H1 (cell line): ENCODE data around the gene ELANE. TPM values are rescaled to one million over a fixed set of nuclear protein-coding genes. Genes with fewer than 3 reads are reported as not detected.
A peak's percentile ranks its signal among the peaks of the same experiment; 100 is the strongest.

Experiments used
- CTCF ChIA-PET: fragments of 300-600 bp; sonication (Branson Sonifier 250); formaldehyde crosslinking; loops from one replicate; lab custom pipeline; 2021; ENCODE audit not compliant: partially characterized antibody; lab: Charles Lee
- POLR2A ChIA-PET: fragments of 300-600 bp; sonication (Branson Sonifier 250); formaldehyde crosslinking; loops from one replicate; lab custom pipeline; 2021; ENCODE audit warnings: inconsistent platforms; ENCODE audit not compliant: partially characterized antibody; lab: Charles Lee
- DNase-seq, 2 experiments: peaks; one replicate each; pipeline versions ENCODE4 v3.0.0 to v3.0.0-alpha.2; 2010 to 2022; ENCODE audit warnings: low spot score in 2 of 2, low read depth in 1 of 2, mixed read lengths in 1 of 2
- FAIRE-seq: peaks from 2 replicates; lab custom pipeline; 2011; peaks lifted over from hg19 to GRCh38; lab: Jason Lieb, UNC
- H2AFZ ChIP-seq: 2 replicates; pipeline ENCODE4 v1.8.1; 2012; ENCODE audit warnings: low read length, inconsistent platforms
- H2AK5ac ChIP-seq: 2 replicates; pipeline ENCODE4 v1.6.1; 2013; ENCODE audit warnings: low read depth, low read length
- H2BK120ac ChIP-seq: replicated peaks from 2 replicates; pipeline ENCODE3; 2013; ENCODE audit warnings: low read depth, low read length, inconsistent platforms
- H2BK12ac ChIP-seq: 2 replicates; pipeline ENCODE4 v1.6.1; 2013; ENCODE audit warnings: low read depth, low read length
- H2BK15ac ChIP-seq: 2 replicates; pipeline ENCODE4 v1.6.1; 2013; ENCODE audit warnings: low read length
- H2BK20ac ChIP-seq: 2 replicates; pipeline ENCODE4 v1.6.1; 2013; ENCODE audit warnings: low read length
- H2BK5ac ChIP-seq: 2 replicates; pipeline ENCODE4 v1.6.1; 2013; ENCODE audit warnings: low read depth, low read length
- H3K14ac ChIP-seq: 2 replicates; pipeline ENCODE4 v1.6.1; 2013; ENCODE audit warnings: inconsistent platforms; ENCODE audit not compliant: insufficient read length
- H3K18ac ChIP-seq: 2 replicates; pipeline ENCODE4 v1.6.1; 2013; ENCODE audit warnings: low read length; ENCODE audit errors: extremely low read depth
- H3K23ac ChIP-seq: 2 replicates; pipeline ENCODE4 v1.6.1; 2013; ENCODE audit warnings: inconsistent platforms; ENCODE audit not compliant: insufficient read length
- H3K23me2 ChIP-seq: 2 replicates; pipeline ENCODE4 v1.6.1; 2013; ENCODE audit warnings: low read depth, low read length
- H3K27ac ChIP-seq: 2 replicates; pipeline ENCODE4 v1.6.1; 2011; ENCODE audit warnings: low read depth, low read length, inconsistent platforms
- H3K27me3 ChIP-seq, 4 experiments: replicated peaks in 1 of 4; 1 replicate in 1 of 4; 2 replicates in 3 of 4; pipeline versions ENCODE4 v1.6.1 to v1.8.1; 2011 to 2013; ENCODE audit warnings: low read length in 3 of 4, mild to moderate bottlenecking in 3 of 4, inconsistent platforms in 2 of 4, mixed read lengths in 2 of 4, moderate library complexity in 1 of 4; ENCODE audit not compliant: control insufficient read depth in 3 of 4, insufficient read depth in 3 of 4; ENCODE audit errors: extremely low read depth in 1 of 4
- H3K36me3 ChIP-seq, 4 experiments: 2 replicates each; pipeline versions ENCODE4 v1.6.1 to v1.8.1; 2011 to 2013; ENCODE audit warnings: mild to moderate bottlenecking in 4 of 4, low read length in 3 of 4, moderate library complexity in 2 of 4, control low read depth in 1 of 4, inconsistent platforms in 1 of 4; ENCODE audit not compliant: insufficient read depth in 4 of 4, control insufficient read depth in 2 of 4
- H3K4ac ChIP-seq: replicated peaks from 2 replicates; pipeline ENCODE3; 2013; ENCODE audit warnings: low read length, low read depth, mixed read lengths, inconsistent platforms; ENCODE audit not compliant: insufficient read length
- H3K4me1 ChIP-seq, 4 experiments: replicated peaks in 1 of 4; 1 replicate in 1 of 4; 2 replicates in 3 of 4; pipeline versions ENCODE4 v1.6.1 to v1.8.1; 2011 to 2013; ENCODE audit warnings: low read length in 3 of 4, inconsistent platforms in 2 of 4, mixed read lengths in 1 of 4; ENCODE audit not compliant: insufficient read depth in 4 of 4, control insufficient read depth in 3 of 4
- H3K4me2 ChIP-seq, 2 experiments: 2 replicates each; pipeline versions ENCODE4 v1.6.1 to v1.8.1; 2011 to 2013; ENCODE audit warnings: low read depth in 2 of 2, low read length in 2 of 2, control low read depth in 1 of 2, inconsistent platforms in 1 of 2, mild to moderate bottlenecking in 1 of 2; ENCODE audit not compliant: insufficient read depth in 1 of 2
- H3K4me3 ChIP-seq, 4 experiments: fragments of 200-600, 300-600 bp in 1 of 4; sonication (generic), shearing (Covaris generic), sonication (Bioruptor Twin) in 1 of 4; 2 replicates each; pipeline versions ENCODE4 v1.5.1 to v1.8.1; 2011 to 2016; ENCODE audit warnings: low read length in 4 of 4, low read depth in 3 of 4, control low read depth in 2 of 4, inconsistent platforms in 2 of 4, mild to moderate bottlenecking in 2 of 4, mixed read lengths in 1 of 4, moderate library complexity in 1 of 4; ENCODE audit not compliant: insufficient read depth in 2 of 4; ENCODE audit errors: extremely low read depth in 1 of 4
- H3K56ac ChIP-seq: replicated peaks from 2 replicates; pipeline ENCODE3; 2013; ENCODE audit warnings: low read depth, mild to moderate bottlenecking, mixed read lengths, low read length, inconsistent platforms; ENCODE audit not compliant: insufficient read length
- H3K79me1 ChIP-seq: 2 replicates; pipeline ENCODE4 v1.6.1; 2013; ENCODE audit warnings: low read depth, low read length, control low read depth
- H3K79me2 ChIP-seq, 2 experiments: 2 replicates each; pipeline versions ENCODE4 v1.6.1 to v1.8.1; 2012 to 2013; ENCODE audit warnings: low read length in 2 of 2, mild to moderate bottlenecking in 2 of 2, inconsistent platforms in 1 of 2; ENCODE audit not compliant: insufficient read depth in 2 of 2, control insufficient read depth in 1 of 2
- H3K9ac ChIP-seq, 4 experiments: replicated peaks in 1 of 4; 1 replicate in 1 of 4; 2 replicates in 3 of 4; pipeline versions ENCODE4 v1.6.1 to v1.8.1; 2011 to 2013; ENCODE audit warnings: low read depth in 3 of 4, low read length in 3 of 4, control low read depth in 2 of 4, mild to moderate bottlenecking in 2 of 4, moderate library complexity in 2 of 4, inconsistent platforms in 1 of 4; ENCODE audit errors: extremely low read depth in 1 of 4
- H3K9me3 ChIP-seq, 2 experiments: 2 replicates each; pipeline versions ENCODE4 v1.6.1 to v1.8.1; 2012 to 2013; ENCODE audit warnings: mild to moderate bottlenecking in 2 of 2, moderate library complexity in 2 of 2, control low read depth in 1 of 2, inconsistent platforms in 1 of 2, low read depth in 1 of 2, low read length in 1 of 2, mixed read lengths in 1 of 2; ENCODE audit not compliant: insufficient read depth in 2 of 2
- H4K20me1 ChIP-seq, 2 experiments: replicated peaks in 1 of 2; 2 replicates each; pipeline versions ENCODE3 to v1.8.1; 2011 to 2013; ENCODE audit warnings: inconsistent platforms in 2 of 2, low read length in 2 of 2, mild to moderate bottlenecking in 1 of 2; ENCODE audit not compliant: insufficient read depth in 2 of 2, control insufficient read depth in 1 of 2
- H4K5ac ChIP-seq: 2 replicates; pipeline ENCODE4 v1.6.1; 2013; ENCODE audit warnings: low read length, low read depth, mixed read lengths, inconsistent platforms; ENCODE audit not compliant: insufficient read length
- H4K8ac ChIP-seq: 2 replicates; pipeline ENCODE4 v1.8.0; 2013; ENCODE audit warnings: mild to moderate bottlenecking, moderate library complexity, low read length, inconsistent platforms; ENCODE audit not compliant: insufficient read depth; ENCODE audit errors: extremely low read depth
- H4K91ac ChIP-seq: replicated peaks from 2 replicates; pipeline ENCODE3; 2013; ENCODE audit warnings: low read length, mixed read lengths, inconsistent platforms; ENCODE audit not compliant: insufficient read length
- EGR1 ChIP-seq: IDR thresholded peaks from 2 replicates; pipeline ENCODE4 v1.6.1; 2011; ENCODE audit warnings: low read depth, low read length, borderline replicate concordance
- POLR2AphosphoS5 ChIP-seq: IDR thresholded peaks from 2 replicates; pipeline ENCODE4 v1.6.1; 2011; ENCODE audit warnings: low read depth, low read length
- RBBP5 ChIP-seq: IDR thresholded peaks from 2 replicates; pipeline ENCODE4 v1.7.1; 2012; ENCODE audit warnings: low read depth, mild to moderate bottlenecking, inconsistent platforms, low read length, moderate library complexity, borderline replicate concordance
- TCF12 ChIP-seq: IDR thresholded peaks from 2 replicates; pipeline ENCODE4 v1.6.1; 2011; ENCODE audit warnings: low read depth, mild to moderate bottlenecking, low read length
- WGBS, 2 experiments: shearing (Covaris generic) in 1 of 2; methylation state at CpG; one replicate each; pipeline versions ENCODE4 v1.1.6 to v1.1.7; 2013 to 2015; ENCODE audit warnings: low lambda C conversion rate in 2 of 2, mixed read lengths in 2 of 2, inconsistent platforms in 1 of 2, low coverage in 1 of 2, missing lambda C conversion rate in 1 of 2; ENCODE audit not compliant: insufficient replicate concordance in 2 of 2, insufficient coverage in 1 of 2, insufficient read length in 1 of 2; ENCODE audit errors: extremely low coverage in 1 of 2, missing lambda C conversion rate in 1 of 2; 5-methylcytosine and 5-hydroxymethylcytosine counted together
- polyA plus RNA-seq, 7 experiments: library from polyadenylated mRNA; depleted of rRNA in 3 of 7; stranded (reverse) in 5 of 7; unstranded in 2 of 7; fragments of >200 nt in 5 of 7; fragments of 200-250 nt in 2 of 7; gene quantifications; 1 replicate in 5 of 7; 2 replicates in 1 of 7; 4 replicates in 1 of 7; pipeline versions ENCODE4 v1.2.1 to v1.2.3, GENCODE V29; 2011 to 2013; ENCODE audit warnings: missing spikeins in 2 of 7, mixed read lengths in 2 of 7
- total RNA-seq: library from RNA; stranded (reverse); fragmentation: NEBNext Ultra II Directional; extraction: Animal tissue kit (Norgen Biotek cat#: 25700); gene quantifications from 2 replicates; pipeline ENCODE4 v1.2.1, GENCODE V29; 2021

Gene ELANE
- total and polyA plus RNA-seq, 2 of the 8 experiments (the other 6 are each of a cell fraction or from before 2014, with no cell fraction given): not detected

DNA sequence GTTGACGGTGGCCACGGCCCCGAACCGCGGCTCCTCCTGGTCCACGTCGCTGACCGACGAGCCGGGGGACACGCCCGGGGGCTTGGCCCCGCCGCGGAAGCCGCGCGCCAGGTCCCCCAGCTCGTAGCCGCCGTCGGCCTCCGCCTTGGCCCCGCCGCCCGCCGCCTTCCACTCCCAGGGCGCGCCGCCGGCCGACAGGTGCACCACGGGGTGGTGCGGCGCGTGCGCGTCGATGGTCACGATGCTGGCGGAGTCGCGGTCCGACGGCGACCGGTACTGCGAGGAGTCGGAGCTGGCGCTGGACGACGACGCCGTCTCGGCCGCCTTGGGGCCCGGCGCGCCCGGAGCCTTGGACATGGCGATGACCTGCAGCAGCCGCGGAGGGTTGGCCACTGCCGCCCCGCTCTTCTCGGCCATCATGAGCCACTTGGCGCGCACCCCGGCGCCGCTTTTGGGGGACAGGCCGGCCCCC lies 39.3 kb upstream of the ELANE start:
- no peak overlapping the region for H4K91ac ChIP-seq
- TF ChIP-seq RBBP5 (no peak), EGR1 (0 out of 2 replicates have a peak, but pooled peaks have one; percentile 24), POLR2AphosphoS5 (peak; percentile 79), TCF12 (no peak)

More for the DNA sequence above, 39.3 kb upstream of the ELANE start:
- no peaks in the 10 kb centered on the region for H3K4me1 ChIP-seq
- FAIRE-seq (no peak), DNase-seq (peak in 1 of 2 experiments; percentile 63)
- peaks cover 25 to 74% (median 41%) of the 10 kb centered on the region in 4 experiments for H3K36me3 ChIP-seq
- no peak overlapping the region for H2BK15ac ChIP-seq
- CTCF ChIA-PET: interaction anchor here (0.5 to 1.2 kb wide), 2 partner anchors 9 to 44 kb away, joined by 3 to 4 read pairs; no protein-coding TSS in a partner anchor
- no peak overlapping the region for H3K4me3 ChIP-seq
- H3K14ac ChIP-seq: no peak overlapping the region
- H3K23ac ChIP-seq: no peak overlapping the region
- H3K23me2 ChIP-seq: peaks cover 12% of the 10 kb centered on the region; the same call in 1 of the 2 replicates
- H2BK120ac ChIP-seq: no peak overlapping the region
- H3K4me2 ChIP-seq: no peak overlapping the region
- no peak overlapping the region for H2BK20ac ChIP-seq
- no peak overlapping the region for H2BK5ac ChIP-seq
- peaks cover 0 to 6% of the 10 kb centered on the region in 2 experiments; a peak in 2 of 4 replicates for H3K79me2 ChIP-seq
- no peak overlapping the region for H3K27ac ChIP-seq
- H3K56ac ChIP-seq: no peak overlapping the region
- H4K5ac ChIP-seq: no peak overlapping the region
- no peak overlapping the region for H4K8ac ChIP-seq
- no peak overlapping the region for H2BK12ac ChIP-seq
- H3K9ac ChIP-seq: no peak overlapping the region
- H4K20me1 ChIP-seq: peaks cover 9 to 31% of the 10 kb centered on the region in 2 experiments
- H3K9me3 ChIP-seq: no peaks in the 10 kb centered on the region
- POLR2A ChIA-PET: interaction anchor here (0.7 to 4.0 kb wide), 17 partner anchors 8 to 274 kb away, joined by 3 to 240 read pairs (median 4); partner anchors contain the start of genes CFD and PTBP1
- no peaks in the 10 kb centered on the region; the same call in 1 of the 2 replicates for H3K79me1 ChIP-seq
- H3K18ac ChIP-seq: no peak overlapping the region
- 98% methylated on average over 8 of the region's 72 CpGs; no CpG with 5 or more reads in 1 of the 2 experiments for WGBS, 2 experiments
- H3K4ac ChIP-seq: no peak overlapping the region
- H2AFZ ChIP-seq: no peak overlapping the region
- no peak overlapping the region for H2AK5ac ChIP-seq
- H3K27me3 ChIP-seq: no peaks in the 10 kb centered on the region
